ENCODE results near the gene GANAB.

DNA sequence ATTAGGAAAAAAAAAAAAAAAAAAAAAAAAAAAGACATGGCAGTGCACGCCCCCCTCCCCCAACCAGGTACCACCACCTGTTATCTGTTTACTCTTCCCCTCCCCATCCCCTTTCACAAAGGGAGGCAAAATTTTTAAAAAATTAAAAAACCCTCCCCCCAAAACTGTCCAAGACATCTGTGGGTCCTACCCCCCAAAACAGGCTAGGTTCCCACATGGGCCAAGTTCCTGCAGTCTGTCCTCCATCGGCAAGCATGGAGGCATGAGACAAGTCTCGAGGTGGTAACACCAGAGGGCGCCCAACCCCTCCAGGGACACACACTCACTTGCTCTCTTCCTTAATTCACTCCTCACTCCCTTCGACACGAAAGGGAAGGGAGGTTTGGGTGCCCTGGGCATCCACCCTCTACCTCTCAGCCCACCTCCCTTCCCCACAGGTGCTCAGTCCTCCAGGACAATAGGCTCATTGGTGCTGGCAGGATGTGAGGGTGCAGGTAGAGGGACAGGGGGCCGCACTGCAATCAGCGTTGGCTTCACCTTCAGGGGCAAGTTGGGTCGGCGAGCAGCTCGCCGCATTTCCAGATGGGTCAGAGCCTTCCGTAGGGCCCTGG, 52.9 kb downstream of the GANAB start:
- TF ChIP-seq, protein P1, sequence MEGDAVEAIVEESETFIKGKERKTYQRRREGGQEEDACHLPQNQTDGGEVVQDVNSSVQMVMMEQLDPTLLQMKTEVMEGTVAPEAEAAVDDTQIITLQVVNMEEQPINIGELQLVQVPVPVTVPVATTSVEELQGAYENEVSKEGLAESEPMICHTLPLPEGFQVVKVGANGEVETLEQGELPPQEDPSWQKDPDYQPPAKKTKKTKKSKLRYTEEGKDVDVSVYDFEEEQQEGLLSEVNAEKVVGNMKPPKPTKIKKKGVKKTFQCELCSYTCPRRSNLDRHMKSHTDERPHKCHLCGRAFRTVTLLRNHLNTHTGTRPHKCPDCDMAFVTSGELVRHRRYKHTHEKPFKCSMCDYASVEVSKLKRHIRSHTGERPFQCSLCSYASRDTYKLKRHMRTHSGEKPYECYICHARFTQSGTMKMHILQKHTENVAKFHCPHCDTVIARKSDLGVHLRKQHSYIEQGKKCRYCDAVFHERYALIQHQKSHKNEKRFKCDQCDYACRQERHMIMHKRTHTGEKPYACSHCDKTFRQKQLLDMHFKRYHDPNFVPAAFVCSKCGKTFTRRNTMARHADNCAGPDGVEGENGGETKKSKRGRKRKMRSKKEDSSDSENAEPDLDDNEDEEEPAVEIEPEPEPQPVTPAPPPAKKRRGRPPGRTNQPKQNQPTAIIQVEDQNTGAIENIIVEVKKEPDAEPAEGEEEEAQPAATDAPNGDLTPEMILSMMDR (conservative IDR thresholded peaks at IDR 0.05; ENCODE audit: low read depth, low read length) = peak; percentile 79
- TF ChIP-seq EZH2 (IDR thresholded peaks at IDR 0.05; ENCODE audit: low read length, unreplicated experiment) = no peak
- no peak for TF ChIP-seq EZH2phosphoT487 (IDR thresholded peaks at IDR 0.05; ENCODE audit: borderline replicate concordance, low read length)

All from PC-3 (cell line).